Fibroblast of the aortic adventitia (primary cell): ENCODE data around the gene MPND. TPM values are rescaled to one million over a fixed set of nuclear protein-coding genes. Genes with fewer than 3 reads are reported as not detected.

Experiments
- DNase-seq: peaks from one replicate; pipeline ENCODE4 v3.0.0-alpha.2; 2010; ENCODE audit warnings: low read depth
- H3K4me3 ChIP-seq: 2 replicates; pipeline ENCODE4 v1.5.1; 2011; ENCODE audit warnings: low read depth, mild to moderate bottlenecking, control low read depth, low read length, moderate library complexity
- CTCF ChIP-seq: IDR thresholded peaks from 2 replicates; pipeline ENCODE4 v1.5.1; 2011; ENCODE audit warnings: mild to moderate bottlenecking, low read length, control low read depth, inconsistent platforms; ENCODE audit not compliant: insufficient read depth
- total RNA-seq: library from RNA; depleted of rRNA; stranded (reverse); fragments of >200 nt; gene quantifications from 2 replicates; pipeline ENCODE4 v1.2.3, GENCODE V29; 2012; ENCODE audit warnings: low replicate concordance

Gene MPND
- total RNA-seq, 1 donor, result 5.4 TPM

GRCh38 chr19:4400135-4400936 is 57.0 kb downstream of the MPND start, which contains the start of gene SH3GL1:
Gene SH3GL1, minus strand, starts transcription at chr19:4400547. Its CDS starts 179 bp downstream, at chr19:4400368.
- peak within 1 kb of the TSS; percentile 89 for H3K4me3 ChIP-seq
- TF ChIP-seq CTCF, result peak; percentile 92
- DNase-seq, result peak; percentile 92

DNA sequence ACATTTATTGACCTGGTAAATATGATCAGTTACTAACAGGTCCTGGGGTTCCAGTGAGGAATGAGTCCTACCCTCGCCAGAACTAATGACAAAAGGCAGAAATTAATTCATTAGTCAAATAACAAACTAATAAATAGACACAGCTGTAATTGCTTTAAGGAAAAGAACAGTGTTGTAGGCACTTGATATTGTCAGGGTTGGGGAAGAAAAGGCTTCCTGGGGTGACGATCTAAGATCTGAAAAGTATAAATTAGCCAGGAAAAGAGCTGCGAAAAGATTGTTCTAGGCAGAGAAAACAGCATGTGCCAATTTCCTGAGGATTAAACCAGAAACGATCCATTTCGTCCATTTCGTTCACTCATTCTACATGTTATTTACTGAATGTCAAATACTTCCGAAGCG is 58.4 kb downstream of the MPND start:
- TF ChIP-seq CTCF, result no peak

DNA sequence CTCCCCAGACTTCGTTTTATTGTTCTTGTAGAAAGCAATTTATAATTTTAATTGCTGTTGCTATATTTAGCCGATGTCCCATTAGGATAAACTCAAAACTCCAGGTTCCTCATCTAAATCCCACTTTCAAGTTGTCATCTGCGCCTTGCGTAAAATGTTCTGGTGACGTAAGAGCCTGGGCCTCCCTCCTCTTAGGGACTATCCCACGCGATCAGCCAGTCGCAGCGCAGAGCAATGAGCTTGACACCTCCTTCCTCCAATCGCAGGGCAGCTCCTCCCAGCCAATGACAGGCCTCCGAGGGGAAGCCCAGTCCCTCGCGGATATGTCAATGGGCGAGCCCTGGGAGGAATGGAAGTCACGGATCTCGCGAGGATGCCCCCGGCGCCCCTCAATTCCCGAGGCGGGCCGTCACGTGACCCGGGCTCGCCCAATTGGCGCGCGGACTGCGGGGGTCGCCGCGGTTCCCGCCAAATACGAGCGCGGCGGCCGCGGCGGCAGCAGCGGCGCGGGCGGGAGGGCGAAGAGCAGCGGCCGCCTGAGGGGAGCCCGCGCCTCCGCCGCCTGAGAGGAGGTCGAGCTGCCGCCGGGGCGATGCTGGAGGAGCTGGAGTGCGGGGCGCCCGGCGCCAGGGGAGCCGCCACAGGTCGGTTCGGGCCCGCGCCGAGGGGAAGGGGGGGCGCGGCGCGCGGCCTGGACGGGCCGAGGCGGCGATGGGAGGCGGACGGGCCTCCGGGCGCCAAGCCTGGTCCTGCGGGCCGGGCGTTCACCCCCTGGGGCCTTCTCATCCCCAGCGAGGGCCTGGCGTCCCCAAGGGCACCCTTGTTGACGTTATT is 59.0 kb downstream of the MPND start, which contains the start of gene CHAF1A:
CHAF1A (plus strand) TSS at position 470 of the 834 bp plus-strand sequence; CDS start at position 593, 123 bp downstream.
- peak within 1 kb of the TSS; percentile 84 for H3K4me3 ChIP-seq
- no peak for TF ChIP-seq CTCF
- DNase-seq, result peak; percentile 100

More for the DNA sequence above, 58.4 kb downstream of the MPND start:
- no peak for DNase-seq
- peak overlapping the region; percentile 51 for H3K4me3 ChIP-seq

GRCh38 chr19:4403005-4403761 is 59.8 kb downstream of the MPND start:
- no peak for TF ChIP-seq CTCF

GRCh38 chr19:4405977-4406376 is 62.6 kb downstream of the MPND start:
- TF ChIP-seq CTCF, result no peak
- no peak overlapping the region for H3K4me3 ChIP-seq
- DNase-seq, result no peak

More at GRCh38 chr19:4403005-4403761, 59.8 kb downstream of the MPND start:
- no peak for DNase-seq
- H3K4me3 ChIP-seq, result peak overlapping the region; percentile 84

DNA sequence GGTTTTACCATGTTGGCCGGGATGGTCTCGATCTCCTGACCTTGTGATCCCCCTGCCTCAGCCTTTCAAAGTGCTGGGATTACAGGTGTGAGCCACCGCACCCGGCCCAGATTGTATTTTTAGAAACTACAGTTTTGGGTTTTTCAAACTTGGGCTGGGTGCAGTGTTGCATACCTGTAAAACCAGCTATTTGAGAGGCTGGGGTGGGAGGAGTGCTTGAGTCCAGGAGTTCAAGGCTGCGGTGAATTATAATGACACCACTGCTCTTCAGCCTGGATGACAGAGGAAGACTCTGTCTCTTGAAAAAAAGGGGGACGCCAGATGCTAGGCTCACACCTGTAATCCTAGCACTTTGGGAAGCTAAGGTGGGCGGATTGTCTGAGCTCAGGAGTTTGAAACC is 63.3 kb downstream of the MPND start:
- no peak for DNase-seq
- no peak overlapping the region for H3K4me3 ChIP-seq
- TF ChIP-seq CTCF, result no peak
